Liver (tissue), 3 donors: ENCODE results near the gene TEX36.
"Not testable (repeated sequence)": the region's sequence is repeated elsewhere in the genome, so short reads cannot be mapped to it uniquely, and the experiment has no call there.

Experiments used
- CTCF ChIP-seq: fragments of 150-350 bp; IDR thresholded peaks from 2 replicates; pipeline ENCODE4 v1.5.1; 2017; ENCODE audit warnings: improper control_type of control experiment, low read depth, low read length; ENCODE audit not compliant: missing input control
- MAX ChIP-seq: IDR thresholded peaks from 2 replicates; pipeline ENCODE4 v1.6.1; 2016; ENCODE audit warnings: antibody characterized with exemption
- RAD21 ChIP-seq, 2 donors: IDR thresholded peaks; 2 replicates each; pipeline ENCODE4 v1.6.1; 2016; ENCODE audit warnings: antibody characterized with exemption in 2 of 2, mild to moderate bottlenecking in 2 of 2
- REST ChIP-seq: IDR thresholded peaks from 2 replicates; pipeline ENCODE4 v1.6.1; 2016; ENCODE audit warnings: antibody characterized with exemption, mild to moderate bottlenecking
- RXRA ChIP-seq, 2 donors: IDR thresholded peaks; 2 replicates each; pipeline ENCODE4 v1.6.1; 2017 to 2018; ENCODE audit warnings: antibody characterized with exemption in 2 of 2, mild to moderate bottlenecking in 1 of 2
- TAF1 ChIP-seq: conservative IDR thresholded peaks from 2 replicates; pipeline ENCODE4 v1.6.1; 2016; ENCODE audit warnings: antibody characterized with exemption, mild to moderate bottlenecking
- ZBTB33 ChIP-seq: IDR thresholded peaks from 2 replicates; pipeline ENCODE4 v1.6.1; 2016; ENCODE audit warnings: antibody characterized with exemption
- donor health status: healthy.
- donor health status: healthy.

- not testable (repeated sequence) for TF ChIP-seq CTCF; TAF1; MAX; RAD21 (IDR thresholded peaks at IDR 0.05); ZBTB33; RXRA (IDR thresholded peaks at IDR 0.05); REST
Measured at GRCh38 chr10:125714728-125715127, 31.8 kb upstream of the TEX36 start.
